Mesenchymal stem cell (in vitro differentiated cells and primary cell): Measurements from ENCODE around the gene TXNDC11.

ENCODE experiments used
- DNase-seq: peaks from one replicate; pipeline ENCODE4 v3.0.0-alpha.2; 2013
- H2AFZ ChIP-seq: one replicate; pipeline ENCODE4 v1.6.1; 2013; ENCODE audit warnings: low read depth, mild to moderate bottlenecking, control low read depth, inconsistent platforms, low read length, moderate library complexity
- H2AK5ac ChIP-seq: 2 replicates; pipeline ENCODE4 v1.6.1; 2013; ENCODE audit warnings: low read length, moderate library complexity, mild to moderate bottlenecking, inconsistent platforms; ENCODE audit not compliant: severe bottlenecking
- H2BK120ac ChIP-seq: one replicate; pipeline ENCODE4 v1.6.1; 2013; ENCODE audit warnings: low read depth, mild to moderate bottlenecking, inconsistent platforms, low read length, moderate library complexity
- H2BK12ac ChIP-seq, 2 experiments: one replicate each; pipeline ENCODE4 v1.6.1; 2013; ENCODE audit warnings: inconsistent platforms in 2 of 2, low read length in 2 of 2, mild to moderate bottlenecking in 2 of 2, moderate library complexity in 2 of 2, control low read depth in 1 of 2
- H2BK15ac ChIP-seq: one replicate; pipeline ENCODE4 v1.6.1; 2013; ENCODE audit warnings: mild to moderate bottlenecking, low read depth, inconsistent platforms; ENCODE audit not compliant: poor library complexity, severe bottlenecking
- H2BK5ac ChIP-seq: 2 replicates; pipeline ENCODE4 v1.6.1; 2013; ENCODE audit warnings: low read depth, mild to moderate bottlenecking, low read length, control low read depth, inconsistent platforms; ENCODE audit not compliant: poor library complexity, severe bottlenecking
- H3K14ac ChIP-seq, 2 experiments: one replicate each; pipeline ENCODE4 v1.6.1; 2013; ENCODE audit warnings: inconsistent platforms in 2 of 2, low read length in 2 of 2, control low read depth in 1 of 2, mild to moderate bottlenecking in 1 of 2, moderate library complexity in 1 of 2
- H3K18ac ChIP-seq, 2 experiments: one replicate each; pipeline ENCODE4 v1.6.1; 2013; ENCODE audit warnings: inconsistent platforms in 2 of 2, low read length in 2 of 2, control low read depth in 1 of 2, low read depth in 1 of 2, mild to moderate bottlenecking in 1 of 2
- H3K23ac ChIP-seq, 2 experiments: one replicate each; pipeline ENCODE4 v1.6.1; 2013; ENCODE audit warnings: inconsistent platforms in 2 of 2, low read length in 2 of 2, mild to moderate bottlenecking in 2 of 2, moderate library complexity in 2 of 2, control low read depth in 1 of 2
- H3K27ac ChIP-seq: 2 replicates; pipeline ENCODE4 v1.5.1; 2013; ENCODE audit warnings: mild to moderate bottlenecking, moderate library complexity, low read length, control low read depth, inconsistent platforms; ENCODE audit not compliant: poor library complexity, severe bottlenecking
- H3K27me3 ChIP-seq, 2 experiments: 2 replicates each; pipeline versions ENCODE4 v1.6.1 to v1.7.0; 2013; ENCODE audit warnings: low read length in 2 of 2, mild to moderate bottlenecking in 2 of 2, moderate library complexity in 2 of 2, control low read depth in 1 of 2, inconsistent platforms in 1 of 2; ENCODE audit not compliant: control insufficient read depth in 1 of 2, insufficient read depth in 1 of 2
- H3K36me3 ChIP-seq, 2 experiments: 2 replicates each; pipeline versions ENCODE4 v1.6.1 to v1.7.0; 2013; ENCODE audit warnings: low read length in 2 of 2, control low read depth in 1 of 2, inconsistent platforms in 1 of 2, low read depth in 1 of 2, mild to moderate bottlenecking in 1 of 2; ENCODE audit not compliant: insufficient read depth in 2 of 2, control insufficient read depth in 1 of 2
- H3K4ac ChIP-seq, 2 experiments: one replicate each; pipeline ENCODE4 v1.6.1; 2013; ENCODE audit warnings: inconsistent platforms in 2 of 2, low read length in 2 of 2, mild to moderate bottlenecking in 2 of 2, moderate library complexity in 2 of 2, control low read depth in 1 of 2, low read depth in 1 of 2
- H3K4me1 ChIP-seq: 2 replicates; pipeline ENCODE4 v1.6.1; 2013; ENCODE audit warnings: low read depth, low read length, control low read depth; ENCODE audit not compliant: control insufficient read depth, insufficient read depth
- H3K4me2 ChIP-seq: 2 replicates; pipeline ENCODE4 v1.6.1; 2013; ENCODE audit warnings: low read length, mild to moderate bottlenecking, inconsistent platforms; ENCODE audit not compliant: poor library complexity, severe bottlenecking
- H3K4me3 ChIP-seq, 2 experiments: 2 replicates each; pipeline versions ENCODE4 v1.5.1 to v1.7.0; 2013; ENCODE audit warnings: low read length in 2 of 2, mild to moderate bottlenecking in 2 of 2, control low read depth in 1 of 2, low read depth in 1 of 2; ENCODE audit not compliant: insufficient read depth in 1 of 2
- H3K79me1 ChIP-seq: replicated peaks from 2 replicates; pipeline ENCODE4 v1.6.1; 2013; ENCODE audit warnings: mild to moderate bottlenecking, control low read depth, low read length, inconsistent platforms; ENCODE audit not compliant: poor library complexity, severe bottlenecking
- H3K9ac ChIP-seq: 2 replicates; pipeline ENCODE4 v1.7.0; 2013; ENCODE audit warnings: mild to moderate bottlenecking, low read length, moderate library complexity
- H3K9me3 ChIP-seq: 2 replicates; pipeline ENCODE4 v1.7.0; 2013; ENCODE audit warnings: mild to moderate bottlenecking, low read length; ENCODE audit not compliant: control insufficient read depth
- H4K8ac ChIP-seq: one replicate; pipeline ENCODE4 v1.6.1; 2013; ENCODE audit warnings: inconsistent platforms, mild to moderate bottlenecking, low read length, moderate library complexity
- H4K91ac ChIP-seq: one replicate; pipeline ENCODE4 v1.6.1; 2013; ENCODE audit warnings: mild to moderate bottlenecking, low read length, inconsistent platforms
- WGBS: methylation state at CpG from one replicate; pipeline ENCODE4 v1.1.7; 2013; ENCODE audit warnings: mixed read lengths; 5-methylcytosine and 5-hydroxymethylcytosine counted together

TXNDC11 gene

GRCh38 chr16:11698271-11698689 is 44.4 kb downstream of the TXNDC11 start:
- H4K8ac ChIP-seq, result no peak overlapping the region
- peaks cover 46 to 71% of the 10 kb centered on the region in 2 experiments for H3K36me3 ChIP-seq
- H3K27ac ChIP-seq, result peak overlapping the region; percentile 4
- WGBS, result 87% methylated on average over 4 of the region's 7 CpGs
- H3K4ac ChIP-seq, result no peak overlapping the region
- H3K27me3 ChIP-seq, result no peaks in the 10 kb centered on the region
- no peak overlapping the region for H2BK5ac ChIP-seq
- no peak overlapping the region for H3K4me3 ChIP-seq
- H3K14ac ChIP-seq, result no peak overlapping the region
- H3K4me2 ChIP-seq, result no peak overlapping the region
- DNase-seq, result no peak
- H3K79me1 ChIP-seq, result peaks cover 33% of the 10 kb centered on the region
- H2AFZ ChIP-seq, result no peak overlapping the region
- H2BK120ac ChIP-seq, result no peak overlapping the region
- H2AK5ac ChIP-seq, result no peak overlapping the region
- peaks cover 6% of the 10 kb centered on the region for H3K4me1 ChIP-seq
- no peaks in the 10 kb centered on the region for H3K9me3 ChIP-seq
- no peak overlapping the region for H3K18ac ChIP-seq
- no peak overlapping the region for H2BK15ac ChIP-seq
- no peak overlapping the region for H3K23ac ChIP-seq
- H4K91ac ChIP-seq, result no peak overlapping the region
- no peak overlapping the region for H3K9ac ChIP-seq
- H2BK12ac ChIP-seq, result no peak overlapping the region

- Histone ChIP-seq H3K4ac (no peak overlapping the region), H3K36me3 (peaks cover 51 to 72% of the 10 kb centered on the region in 2 experiments), H3K4me1 (peaks cover 6% of the 10 kb centered on the region), H3K4me2 (no peak overlapping the region), H2BK5ac (no peak overlapping the region), H2AK5ac (no peak overlapping the region), H3K23ac (no peak overlapping the region), H2BK120ac (no peak overlapping the region), H3K9me3 (no peaks in the 10 kb centered on the region), H3K27me3 (no peaks in the 10 kb centered on the region), H4K91ac (no peak overlapping the region), H2AFZ (no peak overlapping the region), H3K27ac (no peak overlapping the region), H3K9ac (no peak overlapping the region), H3K79me1 (peaks cover 40% of the 10 kb centered on the region), H3K18ac (no peak overlapping the region), H3K4me3 (no peak overlapping the region), H4K8ac (no peak overlapping the region), H3K14ac (no peak overlapping the region), H2BK15ac (no peak overlapping the region), H2BK12ac (no peak overlapping the region)
- DNase-seq, result no peak
- 96% methylated on average over 12 of the region's 12 CpGs for WGBS
These were observed 45.3 kb downstream of the TXNDC11 start for GRCh38 chr16:11697319-11697718.

GRCh38 chr16:11696266-11697012 is 46.2 kb downstream of the TXNDC11 start:
- no peak overlapping the region for H2AK5ac ChIP-seq
- H2AFZ ChIP-seq, result no peak overlapping the region
- no peak overlapping the region for H2BK15ac ChIP-seq
- H4K8ac ChIP-seq, result no peak overlapping the region
- H2BK120ac ChIP-seq, result no peak overlapping the region
- H2BK5ac ChIP-seq, result no peak overlapping the region
- H3K79me1 ChIP-seq, result peaks cover 43% of the 10 kb centered on the region
- H4K91ac ChIP-seq, result no peak overlapping the region
- no peak overlapping the region for H3K23ac ChIP-seq
- no peak overlapping the region for H3K14ac ChIP-seq
- no peak for DNase-seq
- no peak overlapping the region for H3K4me3 ChIP-seq
- H3K4me1 ChIP-seq, result peaks cover 6% of the 10 kb centered on the region
- WGBS, result 93% methylated on average over 11 of the region's 12 CpGs
- no peak overlapping the region for H3K27ac ChIP-seq
- H3K18ac ChIP-seq, result no peak overlapping the region
- H3K36me3 ChIP-seq, result peaks cover 56 to 81% of the 10 kb centered on the region in 2 experiments
- H3K4ac ChIP-seq, result no peak overlapping the region
- no peak overlapping the region for H3K4me2 ChIP-seq
- H3K9ac ChIP-seq, result no peak overlapping the region
- H2BK12ac ChIP-seq, result no peak overlapping the region
- no peaks in the 10 kb centered on the region for H3K9me3 ChIP-seq
- H3K27me3 ChIP-seq, result no peaks in the 10 kb centered on the region

GRCh38 chr16:11692651-11693050 is 50.0 kb downstream of the TXNDC11 start:
- Histone ChIP-seq H2BK15ac (no peak overlapping the region), H2AK5ac (no peak overlapping the region), H3K4me2 (no peak overlapping the region), H2BK120ac (no peak overlapping the region), H3K79me1 (peaks cover 41% of the 10 kb centered on the region), H2AFZ (no peak overlapping the region), H3K36me3 (peaks cover 48 to 69% of the 10 kb centered on the region in 2 experiments), H3K9ac (no peak overlapping the region), H3K23ac (no peak overlapping the region), H4K91ac (no peak overlapping the region), H3K27me3 (no peaks in the 10 kb centered on the region), H4K8ac (no peak overlapping the region), H3K14ac (no peak overlapping the region), H3K9me3 (no peaks in the 10 kb centered on the region), H3K4me1 (no peaks in the 10 kb centered on the region), H3K4ac (no peak overlapping the region), H2BK12ac (no peak overlapping the region), H3K27ac (no peak overlapping the region), H3K18ac (no peak overlapping the region), H2BK5ac (no peak overlapping the region), H3K4me3 (no peak overlapping the region)
- 92% methylated on average over 4 of the region's 6 CpGs for WGBS
- DNase-seq, result no peak
